ENCODE measurements around the gene SCIN. TPM values are rescaled to one million over a fixed set of nuclear protein-coding genes. Genes with fewer than 3 reads are reported as not detected.
"Not testable (repeated sequence)": the region's sequence is repeated elsewhere in the genome, so short reads cannot be mapped to it uniquely, and the experiment has no call there.

The SCIN gene
- total RNA-seq, 6 donors from 2014 or later: 9.3 to 19.6 (median 15.0) TPM

- H3K4me3 ChIP-seq: peak overlapping the region; percentile 45 to 96 (median 92)
- H3K9me3 ChIP-seq: no peaks in the 10 kb centered on the region
- DNase-seq: no peak
- H3K27me3 ChIP-seq: no peaks in the 10 kb centered on the region
- no peak for ATAC-seq (ENCODE audit: low FRiP score in 2 of 2)
- H3K27ac ChIP-seq: peak overlapping the region; percentile 75 to 93 (median 88)
- H3K36me3 ChIP-seq: no peaks in the 10 kb centered on the region
- H3K4me1 ChIP-seq: peaks cover 6 to 16% (median 14%) of the 10 kb centered on the region in 4 donors
- TF ChIP-seq EP300 (IDR thresholded peaks at IDR 0.05) (no peak), POLR2AphosphoS5 (IDR thresholded peaks at IDR 0.05) (no peak), POLR2A (IDR thresholded peaks at IDR 0.05) (no peak)
- TF ChIP-seq, protein P1, sequence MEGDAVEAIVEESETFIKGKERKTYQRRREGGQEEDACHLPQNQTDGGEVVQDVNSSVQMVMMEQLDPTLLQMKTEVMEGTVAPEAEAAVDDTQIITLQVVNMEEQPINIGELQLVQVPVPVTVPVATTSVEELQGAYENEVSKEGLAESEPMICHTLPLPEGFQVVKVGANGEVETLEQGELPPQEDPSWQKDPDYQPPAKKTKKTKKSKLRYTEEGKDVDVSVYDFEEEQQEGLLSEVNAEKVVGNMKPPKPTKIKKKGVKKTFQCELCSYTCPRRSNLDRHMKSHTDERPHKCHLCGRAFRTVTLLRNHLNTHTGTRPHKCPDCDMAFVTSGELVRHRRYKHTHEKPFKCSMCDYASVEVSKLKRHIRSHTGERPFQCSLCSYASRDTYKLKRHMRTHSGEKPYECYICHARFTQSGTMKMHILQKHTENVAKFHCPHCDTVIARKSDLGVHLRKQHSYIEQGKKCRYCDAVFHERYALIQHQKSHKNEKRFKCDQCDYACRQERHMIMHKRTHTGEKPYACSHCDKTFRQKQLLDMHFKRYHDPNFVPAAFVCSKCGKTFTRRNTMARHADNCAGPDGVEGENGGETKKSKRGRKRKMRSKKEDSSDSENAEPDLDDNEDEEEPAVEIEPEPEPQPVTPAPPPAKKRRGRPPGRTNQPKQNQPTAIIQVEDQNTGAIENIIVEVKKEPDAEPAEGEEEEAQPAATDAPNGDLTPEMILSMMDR (IDR thresholded peaks at IDR 0.05): no peak
- 10 to 14% methylated on average over 12 of the region's 12 CpGs for WGBS, 2 donors
These were observed 117.2 kb downstream of the SCIN start for GRCh38 chr7:12687718-12688171.

GRCh38 chr7:12688485-12689170 is 118.1 kb downstream of the SCIN start:
- ATAC-seq (ENCODE audit: low FRiP score in 2 of 2); DNase-seq; H3K27me3 ChIP-seq; H3K9me3 ChIP-seq; H3K36me3 ChIP-seq: not testable (repeated sequence)
- WGBS, 2 donors: 86 to 88% methylated on average over 3 of the region's 3 CpGs
- peak overlapping the region in 1 of 4 donors; percentile 16 for H3K27ac ChIP-seq
- peak overlapping the region in 3 of 4 donors; percentile 89 to 96 (median 94) for H3K4me3 ChIP-seq
- H3K4me1 ChIP-seq: peaks cover 6 to 16% (median 14%) of the 10 kb centered on the region in 4 donors

DNA sequence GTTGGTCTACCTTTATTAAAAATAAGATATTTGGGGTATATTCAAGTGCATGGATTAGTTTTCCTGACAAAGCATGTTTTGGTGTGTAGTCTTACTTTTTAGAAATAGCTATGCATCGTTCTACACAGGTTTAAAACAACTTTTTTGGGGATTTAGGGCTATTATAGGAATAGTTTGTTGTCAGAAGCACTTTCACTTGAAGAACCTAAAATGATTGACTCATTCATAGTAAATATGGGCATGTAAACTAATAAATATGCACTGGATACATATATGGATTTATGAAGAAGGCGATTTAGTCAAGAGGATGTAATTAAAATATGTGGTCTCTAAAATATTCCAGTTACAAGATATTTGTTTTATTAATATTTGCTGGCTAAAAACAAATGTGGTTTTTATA is 118.9 kb downstream of the SCIN start:
- no peaks in the 10 kb centered on the region for H3K27me3 ChIP-seq
- WGBS, 2 donors: 86 to 93% methylated on average over 2 of the region's 2 CpGs
- peaks cover 6 to 16% (median 14%) of the 10 kb centered on the region in 4 donors for H3K4me1 ChIP-seq
- TF ChIP-seq POLR2AphosphoS5 (IDR thresholded peaks at IDR 0.05) (no peak), EP300 (IDR thresholded peaks at IDR 0.05) (no peak), POLR2A (IDR thresholded peaks at IDR 0.05) (no peak)
- TF ChIP-seq, protein P1 (IDR thresholded peaks at IDR 0.05): no peak
- no peak for ATAC-seq (ENCODE audit: low FRiP score in 2 of 2)
- H3K9me3 ChIP-seq: no peaks in the 10 kb centered on the region
- peak overlapping the region in 3 of 4 donors; percentile 89 to 96 (median 94) for H3K4me3 ChIP-seq
- DNase-seq: no peak
- peak overlapping the region in 1 of 4 donors; percentile 16 for H3K27ac ChIP-seq
- no peaks in the 10 kb centered on the region for H3K36me3 ChIP-seq

GRCh38 chr7:12690041-12690878 is 119.7 kb downstream of the SCIN start:
- no peak overlapping the region for H3K27ac ChIP-seq
- no peaks in the 10 kb centered on the region for H3K9me3 ChIP-seq
- no peak for DNase-seq
- H3K4me1 ChIP-seq: peaks cover 6 to 16% (median 14%) of the 10 kb centered on the region in 4 donors
- WGBS, 2 donors: 94 to 100% methylated on average over 1 of the region's 1 CpG
- no peak for ATAC-seq (ENCODE audit: low FRiP score in 2 of 2)
- H3K36me3 ChIP-seq: no peaks in the 10 kb centered on the region
- peak overlapping the region in 3 of 4 donors; percentile 89 to 96 (median 94) for H3K4me3 ChIP-seq
- TF ChIP-seq POLR2AphosphoS5 (IDR thresholded peaks at IDR 0.05): no peak
- TF ChIP-seq EP300 (IDR thresholded peaks at IDR 0.05): no peak
- TF ChIP-seq, protein P1 (IDR thresholded peaks at IDR 0.05): no peak
- no peak for TF ChIP-seq POLR2A (IDR thresholded peaks at IDR 0.05)
- H3K27me3 ChIP-seq: no peaks in the 10 kb centered on the region

GRCh38 chr7:12691388-12691787 is 120.9 kb downstream of the SCIN start:
- DNase-seq; ATAC-seq (ENCODE audit: low FRiP score in 2 of 2); H3K36me3 ChIP-seq; H3K9me3 ChIP-seq; H3K27ac ChIP-seq; H3K27me3 ChIP-seq; H3K4me3 ChIP-seq: not testable (repeated sequence)
- peaks cover 0 to 16% (median 12%) of the 10 kb centered on the region in 4 donors for H3K4me1 ChIP-seq
- WGBS, 2 donors: 95 to 100% methylated on average over 3 of the region's 3 CpGs
